H1 (cell line): ENCODE measurements around the gene IZUMO4. TPM values are rescaled to one million over a fixed set of nuclear protein-coding genes. Genes with fewer than 3 reads are reported as not detected.
A peak's percentile ranks its signal among the peaks of the same experiment; 100 is the strongest.

ENCODE experiments used
- CTCF ChIA-PET: fragments of 300-600 bp; sonication (Branson Sonifier 250); formaldehyde crosslinking; loops from one replicate; lab custom pipeline; 2021; ENCODE audit not compliant: partially characterized antibody; lab: Charles Lee
- POLR2A ChIA-PET: fragments of 300-600 bp; sonication (Branson Sonifier 250); formaldehyde crosslinking; loops from one replicate; lab custom pipeline; 2021; ENCODE audit warnings: inconsistent platforms; ENCODE audit not compliant: partially characterized antibody; lab: Charles Lee
- DNase-seq, 2 experiments: peaks; one replicate each; pipeline versions ENCODE4 v3.0.0 to v3.0.0-alpha.2; 2010 to 2022; ENCODE audit warnings: low spot score in 2 of 2, low read depth in 1 of 2, mixed read lengths in 1 of 2
- FAIRE-seq: peaks from 2 replicates; lab custom pipeline; 2011; peaks lifted over from hg19 to GRCh38; lab: Jason Lieb, UNC
- H2AFZ ChIP-seq: 2 replicates; pipeline ENCODE4 v1.8.1; 2012; ENCODE audit warnings: low read length, inconsistent platforms
- H2AK5ac ChIP-seq: 2 replicates; pipeline ENCODE4 v1.6.1; 2013; ENCODE audit warnings: low read depth, low read length
- H2BK120ac ChIP-seq: replicated peaks from 2 replicates; pipeline ENCODE3; 2013; ENCODE audit warnings: low read depth, low read length, inconsistent platforms
- H2BK12ac ChIP-seq: 2 replicates; pipeline ENCODE4 v1.6.1; 2013; ENCODE audit warnings: low read depth, low read length
- H2BK15ac ChIP-seq: 2 replicates; pipeline ENCODE4 v1.6.1; 2013; ENCODE audit warnings: low read length
- H2BK20ac ChIP-seq: 2 replicates; pipeline ENCODE4 v1.6.1; 2013; ENCODE audit warnings: low read length
- H2BK5ac ChIP-seq: 2 replicates; pipeline ENCODE4 v1.6.1; 2013; ENCODE audit warnings: low read depth, low read length
- H3K14ac ChIP-seq: 2 replicates; pipeline ENCODE4 v1.6.1; 2013; ENCODE audit warnings: inconsistent platforms; ENCODE audit not compliant: insufficient read length
- H3K18ac ChIP-seq: 2 replicates; pipeline ENCODE4 v1.6.1; 2013; ENCODE audit warnings: low read length; ENCODE audit errors: extremely low read depth
- H3K23ac ChIP-seq: 2 replicates; pipeline ENCODE4 v1.6.1; 2013; ENCODE audit warnings: inconsistent platforms; ENCODE audit not compliant: insufficient read length
- H3K23me2 ChIP-seq: 2 replicates; pipeline ENCODE4 v1.6.1; 2013; ENCODE audit warnings: low read depth, low read length
- H3K27ac ChIP-seq: 2 replicates; pipeline ENCODE4 v1.6.1; 2011; ENCODE audit warnings: low read depth, low read length, inconsistent platforms
- H3K27me3 ChIP-seq, 4 experiments: replicated peaks in 1 of 4; 1 replicate in 1 of 4; 2 replicates in 3 of 4; pipeline versions ENCODE4 v1.6.1 to v1.8.1; 2011 to 2013; ENCODE audit warnings: low read length in 3 of 4, mild to moderate bottlenecking in 3 of 4, inconsistent platforms in 2 of 4, mixed read lengths in 2 of 4, moderate library complexity in 1 of 4; ENCODE audit not compliant: control insufficient read depth in 3 of 4, insufficient read depth in 3 of 4; ENCODE audit errors: extremely low read depth in 1 of 4
- H3K36me3 ChIP-seq, 4 experiments: 2 replicates each; pipeline versions ENCODE4 v1.6.1 to v1.8.1; 2011 to 2013; ENCODE audit warnings: mild to moderate bottlenecking in 4 of 4, low read length in 3 of 4, moderate library complexity in 2 of 4, control low read depth in 1 of 4, inconsistent platforms in 1 of 4; ENCODE audit not compliant: insufficient read depth in 4 of 4, control insufficient read depth in 2 of 4
- H3K4ac ChIP-seq: replicated peaks from 2 replicates; pipeline ENCODE3; 2013; ENCODE audit warnings: low read length, low read depth, mixed read lengths, inconsistent platforms; ENCODE audit not compliant: insufficient read length
- H3K4me1 ChIP-seq, 4 experiments: replicated peaks in 1 of 4; 1 replicate in 1 of 4; 2 replicates in 3 of 4; pipeline versions ENCODE4 v1.6.1 to v1.8.1; 2011 to 2013; ENCODE audit warnings: low read length in 3 of 4, inconsistent platforms in 2 of 4, mixed read lengths in 1 of 4; ENCODE audit not compliant: insufficient read depth in 4 of 4, control insufficient read depth in 3 of 4
- H3K4me2 ChIP-seq, 2 experiments: 2 replicates each; pipeline versions ENCODE4 v1.6.1 to v1.8.1; 2011 to 2013; ENCODE audit warnings: low read depth in 2 of 2, low read length in 2 of 2, control low read depth in 1 of 2, inconsistent platforms in 1 of 2, mild to moderate bottlenecking in 1 of 2; ENCODE audit not compliant: insufficient read depth in 1 of 2
- H3K4me3 ChIP-seq, 4 experiments: fragments of 200-600, 300-600 bp in 1 of 4; sonication (generic), shearing (Covaris generic), sonication (Bioruptor Twin) in 1 of 4; 2 replicates each; pipeline versions ENCODE4 v1.5.1 to v1.8.1; 2011 to 2016; ENCODE audit warnings: low read length in 4 of 4, low read depth in 3 of 4, control low read depth in 2 of 4, inconsistent platforms in 2 of 4, mild to moderate bottlenecking in 2 of 4, mixed read lengths in 1 of 4, moderate library complexity in 1 of 4; ENCODE audit not compliant: insufficient read depth in 2 of 4; ENCODE audit errors: extremely low read depth in 1 of 4
- H3K56ac ChIP-seq: replicated peaks from 2 replicates; pipeline ENCODE3; 2013; ENCODE audit warnings: low read depth, mild to moderate bottlenecking, mixed read lengths, low read length, inconsistent platforms; ENCODE audit not compliant: insufficient read length
- H3K79me1 ChIP-seq: 2 replicates; pipeline ENCODE4 v1.6.1; 2013; ENCODE audit warnings: low read depth, low read length, control low read depth
- H3K79me2 ChIP-seq, 2 experiments: 2 replicates each; pipeline versions ENCODE4 v1.6.1 to v1.8.1; 2012 to 2013; ENCODE audit warnings: low read length in 2 of 2, mild to moderate bottlenecking in 2 of 2, inconsistent platforms in 1 of 2; ENCODE audit not compliant: insufficient read depth in 2 of 2, control insufficient read depth in 1 of 2
- H3K9ac ChIP-seq, 4 experiments: replicated peaks in 1 of 4; 1 replicate in 1 of 4; 2 replicates in 3 of 4; pipeline versions ENCODE4 v1.6.1 to v1.8.1; 2011 to 2013; ENCODE audit warnings: low read depth in 3 of 4, low read length in 3 of 4, control low read depth in 2 of 4, mild to moderate bottlenecking in 2 of 4, moderate library complexity in 2 of 4, inconsistent platforms in 1 of 4; ENCODE audit errors: extremely low read depth in 1 of 4
- H3K9me3 ChIP-seq, 2 experiments: 2 replicates each; pipeline versions ENCODE4 v1.6.1 to v1.8.1; 2012 to 2013; ENCODE audit warnings: mild to moderate bottlenecking in 2 of 2, moderate library complexity in 2 of 2, control low read depth in 1 of 2, inconsistent platforms in 1 of 2, low read depth in 1 of 2, low read length in 1 of 2, mixed read lengths in 1 of 2; ENCODE audit not compliant: insufficient read depth in 2 of 2
- H4K20me1 ChIP-seq, 2 experiments: replicated peaks in 1 of 2; 2 replicates each; pipeline versions ENCODE3 to v1.8.1; 2011 to 2013; ENCODE audit warnings: inconsistent platforms in 2 of 2, low read length in 2 of 2, mild to moderate bottlenecking in 1 of 2; ENCODE audit not compliant: insufficient read depth in 2 of 2, control insufficient read depth in 1 of 2
- H4K5ac ChIP-seq: 2 replicates; pipeline ENCODE4 v1.6.1; 2013; ENCODE audit warnings: low read length, low read depth, mixed read lengths, inconsistent platforms; ENCODE audit not compliant: insufficient read length
- H4K8ac ChIP-seq: 2 replicates; pipeline ENCODE4 v1.8.0; 2013; ENCODE audit warnings: mild to moderate bottlenecking, moderate library complexity, low read length, inconsistent platforms; ENCODE audit not compliant: insufficient read depth; ENCODE audit errors: extremely low read depth
- H4K91ac ChIP-seq: replicated peaks from 2 replicates; pipeline ENCODE3; 2013; ENCODE audit warnings: low read length, mixed read lengths, inconsistent platforms; ENCODE audit not compliant: insufficient read length
- GABPA ChIP-seq: IDR thresholded peaks from 2 replicates; pipeline ENCODE4 v1.6.1; 2011; ENCODE audit warnings: mild to moderate bottlenecking, low read length, moderate library complexity, borderline replicate concordance; ENCODE audit not compliant: insufficient read depth
- POLR2A ChIP-seq, 2 experiments: IDR thresholded peaks; 1 replicate in 1 of 2; 2 replicates in 1 of 2; pipeline ENCODE4 v1.6.1; 2011; ENCODE audit warnings: low read depth in 2 of 2, low read length in 2 of 2, mild to moderate bottlenecking in 2 of 2; ENCODE audit errors: control extremely low read depth in 1 of 2
- WGBS, 2 experiments: shearing (Covaris generic) in 1 of 2; methylation state at CpG; one replicate each; pipeline versions ENCODE4 v1.1.6 to v1.1.7; 2013 to 2015; ENCODE audit warnings: low lambda C conversion rate in 2 of 2, mixed read lengths in 2 of 2, inconsistent platforms in 1 of 2, low coverage in 1 of 2, missing lambda C conversion rate in 1 of 2; ENCODE audit not compliant: insufficient replicate concordance in 2 of 2, insufficient coverage in 1 of 2, insufficient read length in 1 of 2; ENCODE audit errors: extremely low coverage in 1 of 2, missing lambda C conversion rate in 1 of 2; 5-methylcytosine and 5-hydroxymethylcytosine counted together
- polyA plus RNA-seq, 7 experiments: library from polyadenylated mRNA; depleted of rRNA in 3 of 7; stranded (reverse) in 5 of 7; unstranded in 2 of 7; fragments of >200 nt in 5 of 7; fragments of 200-250 nt in 2 of 7; gene quantifications; 1 replicate in 5 of 7; 2 replicates in 1 of 7; 4 replicates in 1 of 7; pipeline versions ENCODE4 v1.2.1 to v1.2.3, GENCODE V29; 2011 to 2013; ENCODE audit warnings: missing spikeins in 2 of 7, mixed read lengths in 2 of 7
- total RNA-seq: library from RNA; stranded (reverse); fragmentation: NEBNext Ultra II Directional; extraction: Animal tissue kit (Norgen Biotek cat#: 25700); gene quantifications from 2 replicates; pipeline ENCODE4 v1.2.1, GENCODE V29; 2021

IZUMO4 gene
- total and polyA plus RNA-seq, 2 of the 8 experiments (the other 6 are each of a cell fraction or from before 2014, with no cell fraction given), result 1.8 to 1.9 TPM

- Histone ChIP-seq H2BK20ac (no peak overlapping the region), H3K23me2 (peaks cover 4% of the 10 kb centered on the region; the same call in 1 of the 2 replicates), H4K20me1 (peaks cover 21 to 49% of the 10 kb centered on the region in 2 experiments), H2AK5ac (no peak overlapping the region), H3K56ac (no peak overlapping the region), H3K27ac (no peak overlapping the region), H3K4me1 (peaks cover 0 to 19% (median 13%) of the 10 kb centered on the region in 4 experiments; a peak in 5 of 7 replicates), H3K79me2 (peaks cover 9 to 29% of the 10 kb centered on the region in 2 experiments; a peak in 2 of 4 replicates), H3K4me2 (no peak overlapping the region), H2BK120ac (no peak overlapping the region), H3K9ac (no peak overlapping the region), H4K91ac (no peak overlapping the region), H3K14ac (no peak overlapping the region), H3K27me3 (no peaks in the 10 kb centered on the region), H2BK15ac (no peak overlapping the region), H3K18ac (no peak overlapping the region; the same call in 1 of the 2 replicates), H3K9me3 (no peaks in the 10 kb centered on the region), H3K23ac (no peak overlapping the region), H3K4me3 (no peak overlapping the region), H2BK12ac (no peak overlapping the region), H3K36me3 (peaks cover 0 to 9% (median 6%) of the 10 kb centered on the region in 4 experiments; a peak in 5 of 8 replicates), H3K4ac (no peak overlapping the region), H3K79me1 (peaks cover 23% of the 10 kb centered on the region), H4K8ac (peak overlapping the region; percentile 63; the same call in 1 of the 2 replicates), H2AFZ (no peak overlapping the region), H4K5ac (no peak overlapping the region), H2BK5ac (no peak overlapping the region)
- DNase-seq, result no peak
- no peak for FAIRE-seq
- TF ChIP-seq GABPA (no peak), POLR2A (IDR thresholded peaks at IDR 0.05; ENCODE audit: control extremely low read depth in 1 of 2, low read depth in 2 of 2, low read length in 2 of 2) (peak in 1 of 2 experiments; percentile 29; a peak in 1 of 3 replicates)
- 96% methylated on average over 15 of the region's 22 CpGs; no CpG with 5 or more reads in 1 of the 2 experiments for WGBS, 2 experiments
- ChIA-PET POLR2A (interaction anchor here (1.0 to 22.2 kb wide), 7 partner anchors 9 to 88 kb away, joined by 3 to 524 read pairs (median 5); no protein-coding TSS in a partner anchor), CTCF (interaction anchor here (0.7 to 1.0 kb wide), 2 partner anchors 14 to 28 kb away, joined by 3 to 4 read pairs; no protein-coding TSS in a partner anchor)
Observed at GRCh38 chr19:2047449-2048103, 49.1 kb upstream of the IZUMO4 start.
